ENCODE data around the gene RTN4RL2.

Gene RTN4RL2

GRCh38 chr11:57460022-57460757, at the start of gene RTN4RL2:
Gene RTN4RL2, plus strand, starts transcription at chr11:57460528. Its CDS starts 338 bp downstream, at chr11:57460866.
- DNase-seq (ENCODE audit: low spot score) = peak; percentile 88
- TF ChIP-seq CTCF (IDR thresholded peaks at IDR 0.05; ENCODE audit: extremely low read depth, insufficient read depth, missing control alignments) = peak; percentile 45
- in situ Hi-C loops (cut with MboI; ENCODE audit: low pct_unique_long_range_greater_than_20kb, low sequenced_read_pairs, unreplicated experiment) = no loop called here

GRCh38 chr11:57413681-57414080, 46.6 kb upstream of the RTN4RL2 start:
- DNase-seq (ENCODE audit: low spot score) = no peak
- no peak for TF ChIP-seq CTCF (IDR thresholded peaks at IDR 0.05; ENCODE audit: extremely low read depth, insufficient read depth, missing control alignments)
- in situ Hi-C loops (cut with MboI; ENCODE audit: low pct_unique_long_range_greater_than_20kb, low sequenced_read_pairs, unreplicated experiment) = no loop called here

GRCh38 chr11:57414612-57415212, 45.6 kb upstream of the RTN4RL2 start:
- in situ Hi-C loops (cut with MboI; ENCODE audit: low pct_unique_long_range_greater_than_20kb, low sequenced_read_pairs, unreplicated experiment) = no loop called here
- no peak for TF ChIP-seq CTCF (IDR thresholded peaks at IDR 0.05; ENCODE audit: extremely low read depth, insufficient read depth, missing control alignments)
- no peak for DNase-seq (ENCODE audit: low spot score)

GRCh38 chr11:57416436-57416835, 43.9 kb upstream of the RTN4RL2 start:
- no peak for DNase-seq (ENCODE audit: low spot score)
- TF ChIP-seq CTCF (IDR thresholded peaks at IDR 0.05; ENCODE audit: extremely low read depth, insufficient read depth, missing control alignments) = no peak
- in situ Hi-C loops (cut with MboI; ENCODE audit: low pct_unique_long_range_greater_than_20kb, low sequenced_read_pairs, unreplicated experiment) = no loop called here

GRCh38 chr11:57417056-57417455, 43.3 kb upstream of the RTN4RL2 start:
- in situ Hi-C loops (cut with MboI; ENCODE audit: low pct_unique_long_range_greater_than_20kb, low sequenced_read_pairs, unreplicated experiment) = no loop called here
- no peak for TF ChIP-seq CTCF (IDR thresholded peaks at IDR 0.05; ENCODE audit: extremely low read depth, insufficient read depth, missing control alignments)
- no peak for DNase-seq (ENCODE audit: low spot score)

- in situ Hi-C loops (cut with MboI; ENCODE audit: low pct_unique_long_range_greater_than_20kb, low sequenced_read_pairs, unreplicated experiment) = no loop called here
- DNase-seq (ENCODE audit: low spot score) = no peak
These were observed 42.2 kb upstream of the RTN4RL2 start for GRCh38 chr11:57418131-57418530.

More at GRCh38 chr11:57418131-57418530, 42.2 kb upstream of the RTN4RL2 start:
- TF ChIP-seq CTCF (IDR thresholded peaks at IDR 0.05; ENCODE audit: extremely low read depth, insufficient read depth, missing control alignments) = no peak

Measured in GM13977 (cell line).